Activated gamma-delta T cell treated with anti-CD3 and anti-CD28 coated beads, Interleukin-2, amount 50 U/mL, for 16 hours (primary cell): ENCODE data around the gene PRTN3.
"Not testable (repeated sequence)": the region's sequence is repeated elsewhere in the genome, so short reads cannot be mapped to it uniquely, and the experiment has no call there.

Experiments
- DNase-seq: peaks from one replicate; pipeline ENCODE4 v3.0.0-alpha.2; 2020; ENCODE audit warnings: low read depth

PRTN3 gene

GRCh38 chr19:883661-884211, 42.9 kb downstream of the PRTN3 start:
- no peak for DNase-seq

GRCh38 chr19:884420-885211, 43.8 kb downstream of the PRTN3 start:
- no peak for DNase-seq

- no peak for DNase-seq
Measured at GRCh38 chr19:885536-886224, 44.9 kb downstream of the PRTN3 start.

- no peak for DNase-seq
Measured at GRCh38 chr19:887072-887471, 46.3 kb downstream of the PRTN3 start.

GRCh38 chr19:887599-887998, 46.8 kb downstream of the PRTN3 start:
- no peak for DNase-seq

GRCh38 chr19:888581-889385, 48.0 kb downstream of the PRTN3 start:
- no peak for DNase-seq

- no peak for DNase-seq
Measured at GRCh38 chr19:889662-890295, 49.0 kb downstream of the PRTN3 start.

- no peak for DNase-seq
Measured at GRCh38 chr19:890831-891230, 50.0 kb downstream of the PRTN3 start.

- not testable (repeated sequence) for DNase-seq
Measured at GRCh38 chr19:891421-892200, 50.8 kb downstream of the PRTN3 start.

- DNase-seq, result no peak
Measured at GRCh38 chr19:892243-892893, 51.6 kb downstream of the PRTN3 start.

GRCh38 chr19:892894-893689, 52.3 kb downstream of the PRTN3 start, which contains the start of the genes MED16 and RNU6-9:
TSS of gene MED16 (minus strand) at chr19:893187. CDS start at chr19:891131, 2,056 bp downstream.
TSS of gene RNU6-9 (plus strand) at chr19:893484.
- DNase-seq, result peak; percentile 81

GRCh38 chr19:896434-896833, 55.6 kb downstream of the PRTN3 start:
- DNase-seq, result no peak

GRCh38 chr19:896999-897398, 56.2 kb downstream of the PRTN3 start:
- DNase-seq, result no peak

- no peak for DNase-seq
Measured at GRCh38 chr19:897442-898039, 56.7 kb downstream of the PRTN3 start.
